ENCODE results near the gene BMP6.
A peak's percentile ranks its signal among the peaks of the same experiment; 100 is the strongest.
"Not testable (repeated sequence)": the region's sequence is repeated elsewhere in the genome, so short reads cannot be mapped to it uniquely, and the experiment has no call there.

The BMP6 gene

GRCh38 chr6:7882505-7883257 is 156.8 kb downstream of the BMP6 start:
- DNase-seq = no peak

- DNase-seq = no peak
Observed at GRCh38 chr6:7883381-7883780, 157.5 kb downstream of the BMP6 start.

GRCh38 chr6:7886132-7886531 is 160.2 kb downstream of the BMP6 start:
- no peak for DNase-seq

GRCh38 chr6:7887278-7887991 is 161.5 kb downstream of the BMP6 start:
- no peak for DNase-seq

GRCh38 chr6:7888587-7889357 is 162.9 kb downstream of the BMP6 start:
- no peak for DNase-seq

GRCh38 chr6:7891078-7891872 is 165.4 kb downstream of the BMP6 start:
- no peak for DNase-seq

- not testable (repeated sequence) for DNase-seq
Observed at GRCh38 chr6:7892367-7892766, 166.5 kb downstream of the BMP6 start.

GRCh38 chr6:7893342-7893741 is 167.4 kb downstream of the BMP6 start:
- DNase-seq = no peak

- no peak for DNase-seq
Observed at GRCh38 chr6:7894262-7895124, 168.6 kb downstream of the BMP6 start.

GRCh38 chr6:7895125-7895423 is 169.2 kb downstream of the BMP6 start:
- no peak for DNase-seq

GRCh38 chr6:7896465-7896987 is 170.6 kb downstream of the BMP6 start:
- no peak for DNase-seq

- DNase-seq = no peak
Observed at GRCh38 chr6:7897461-7898192, 171.7 kb downstream of the BMP6 start.

- DNase-seq = not testable (repeated sequence)
Observed at GRCh38 chr6:7898193-7898586, 172.3 kb downstream of the BMP6 start.

- peak in 5 of 56 donors; percentile 3 to 34 (median 15) for DNase-seq
Observed at GRCh38 chr6:7899101-7899888, 173.4 kb downstream of the BMP6 start.

GRCh38 chr6:7899889-7900213 is 174.0 kb downstream of the BMP6 start:
- DNase-seq = no peak

GRCh38 chr6:7900621-7901020 is 174.7 kb downstream of the BMP6 start:
- no peak for DNase-seq

GRCh38 chr6:7901056-7901455 is 175.2 kb downstream of the BMP6 start:
- DNase-seq = no peak

GRCh38 chr6:7901780-7902179 is 175.9 kb downstream of the BMP6 start:
- DNase-seq = no peak

GRCh38 chr6:7902221-7902620 is 176.3 kb downstream of the BMP6 start:
- no peak for DNase-seq
